Activated CD4-positive, alpha-beta T cell treated with anti-CD3 and anti-CD28 coated beads, Interleukin-2, amount 50 U/mL, for 48 hours (primary cell): Measurements from ENCODE around the gene SPSB4.

Experiments
- DNase-seq, 2 experiments: peaks; one replicate each; pipeline ENCODE4 v3.0.0-alpha.2; 2020

The SPSB4 gene

DNA sequence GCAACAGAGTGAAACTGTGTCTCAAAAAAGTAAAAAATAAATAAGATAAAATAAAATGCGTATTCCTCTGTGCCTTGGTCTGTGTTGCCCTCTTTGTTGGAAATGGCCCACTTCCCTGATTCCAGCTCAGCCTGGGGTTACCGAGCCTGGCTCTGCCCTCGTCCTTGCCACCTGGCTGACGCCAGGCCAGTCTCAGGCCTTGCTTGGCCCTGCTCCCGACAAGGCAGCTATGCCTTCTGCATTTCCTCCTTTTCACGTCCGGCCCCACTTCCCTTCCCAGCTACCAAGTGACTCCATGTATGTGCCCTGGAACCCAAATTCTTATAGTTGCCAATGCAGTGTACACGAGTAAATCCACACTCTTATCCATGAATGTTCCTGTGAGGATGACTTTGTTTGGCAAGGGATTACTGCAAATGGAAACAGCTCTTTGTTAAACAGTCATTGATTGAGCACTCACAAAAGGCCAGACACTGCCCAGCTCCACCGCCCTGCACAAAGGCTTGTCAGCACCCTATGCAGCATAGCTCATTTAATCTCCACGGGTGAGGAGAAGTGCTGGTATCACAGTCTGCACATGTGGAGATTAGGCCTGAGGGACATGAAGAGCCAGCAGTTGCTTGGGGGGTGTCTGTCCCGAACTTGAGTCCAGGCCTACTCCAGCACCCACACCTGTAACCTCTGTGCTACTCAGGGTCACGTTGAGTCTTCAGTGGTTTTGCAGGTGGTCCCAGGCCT lies 25.1 kb downstream of the SPSB4 start:
- DNase-seq: no peak

DNA sequence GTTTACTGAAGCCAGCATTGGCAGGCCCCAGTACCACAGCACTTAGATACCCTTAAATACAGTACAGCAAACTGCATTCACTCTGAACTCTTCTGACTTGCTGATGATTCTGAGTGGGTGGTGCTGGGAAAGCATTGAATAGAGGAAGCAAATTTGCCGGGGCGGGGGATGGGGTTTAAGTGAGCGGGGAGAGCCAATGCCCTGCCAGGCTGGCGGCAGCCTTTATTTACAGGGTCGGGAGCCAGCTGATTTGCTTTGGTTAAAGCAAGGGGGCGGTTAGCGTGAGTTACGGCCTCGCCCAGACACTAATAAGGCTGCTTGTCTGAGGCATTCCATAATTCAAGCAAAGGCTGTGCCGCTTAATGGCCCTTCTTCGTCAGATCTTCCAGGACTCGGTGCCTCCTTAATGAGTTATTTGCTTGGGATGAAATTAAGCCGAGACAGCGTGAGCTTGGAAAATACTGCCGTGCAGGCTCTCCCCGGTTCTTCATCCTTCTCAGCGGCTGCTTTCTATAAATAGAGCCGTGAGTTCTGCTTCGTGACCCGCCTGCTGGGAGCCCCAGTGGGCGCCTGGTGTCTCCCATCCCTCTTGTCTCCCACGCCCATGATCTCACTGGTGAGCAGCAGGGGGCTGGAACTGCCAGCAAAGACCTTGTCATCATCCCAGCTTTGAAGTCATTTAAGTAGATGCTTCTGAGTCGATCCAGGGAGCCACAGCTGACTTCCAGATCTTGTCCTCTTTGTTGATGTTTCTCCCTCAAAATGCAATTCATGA lies 25.8 kb downstream of the SPSB4 start:
- no peak for DNase-seq

DNA sequence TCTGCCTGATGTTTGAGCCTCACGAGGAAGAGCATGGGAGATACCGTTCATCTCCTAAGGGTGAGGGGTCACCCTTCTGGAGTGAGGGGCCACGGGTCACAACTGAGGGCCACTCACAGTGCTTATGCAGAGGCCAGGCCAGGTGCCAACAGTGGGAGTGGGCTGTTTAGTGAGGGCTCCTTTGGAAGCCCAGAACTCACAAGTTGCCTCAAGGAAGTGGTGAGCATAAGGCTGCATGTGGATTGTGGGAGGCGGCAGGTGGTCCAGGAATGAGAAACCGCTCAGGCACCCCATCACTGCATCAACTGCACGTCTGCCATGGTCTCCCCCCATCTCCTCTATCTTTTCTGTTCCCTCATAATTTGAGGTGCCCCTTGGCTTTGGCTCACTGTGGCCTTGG lies 26.5 kb downstream of the SPSB4 start:
- DNase-seq: no peak

DNA sequence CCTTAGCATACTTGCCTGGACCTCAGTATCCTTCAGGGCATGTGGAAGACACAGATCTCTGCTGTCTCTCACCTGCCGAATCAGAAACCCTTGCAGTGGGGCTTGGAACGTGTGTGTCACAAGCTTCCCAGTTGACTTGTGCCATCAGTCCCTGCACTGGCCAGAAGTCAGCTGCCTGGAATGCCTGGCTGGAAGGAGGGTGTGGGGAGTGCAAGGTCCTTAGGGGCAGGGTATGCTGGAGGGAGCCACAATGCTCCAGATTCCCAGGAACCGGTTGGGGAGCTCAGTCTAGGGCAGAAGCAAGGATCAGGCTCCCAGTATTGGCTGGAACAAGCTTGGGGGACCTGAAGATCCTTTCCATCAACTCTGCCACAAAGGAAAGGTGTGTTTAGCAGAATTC lies 27.1 kb downstream of the SPSB4 start:
- DNase-seq: no peak

DNA sequence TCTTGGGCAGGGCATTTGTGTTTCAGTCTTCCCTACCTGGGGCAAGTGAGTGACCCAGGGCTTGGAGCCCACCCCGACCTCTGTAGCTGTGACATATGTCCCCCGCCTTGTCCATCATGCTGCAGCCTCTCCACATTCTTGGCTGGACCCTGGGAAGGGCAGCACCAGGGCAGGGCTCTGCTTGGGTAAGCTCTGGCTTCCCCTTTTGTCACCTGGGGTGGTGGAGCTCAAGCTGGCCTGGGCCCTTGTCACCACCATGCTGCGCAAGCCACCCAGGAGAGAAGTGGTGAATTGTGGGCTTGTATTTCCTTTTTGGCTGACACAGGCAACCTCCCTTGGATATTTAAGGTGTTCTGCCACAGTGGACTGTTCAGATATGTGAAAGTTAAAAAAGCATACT lies 29.3 kb downstream of the SPSB4 start:
- no peak for DNase-seq

DNA sequence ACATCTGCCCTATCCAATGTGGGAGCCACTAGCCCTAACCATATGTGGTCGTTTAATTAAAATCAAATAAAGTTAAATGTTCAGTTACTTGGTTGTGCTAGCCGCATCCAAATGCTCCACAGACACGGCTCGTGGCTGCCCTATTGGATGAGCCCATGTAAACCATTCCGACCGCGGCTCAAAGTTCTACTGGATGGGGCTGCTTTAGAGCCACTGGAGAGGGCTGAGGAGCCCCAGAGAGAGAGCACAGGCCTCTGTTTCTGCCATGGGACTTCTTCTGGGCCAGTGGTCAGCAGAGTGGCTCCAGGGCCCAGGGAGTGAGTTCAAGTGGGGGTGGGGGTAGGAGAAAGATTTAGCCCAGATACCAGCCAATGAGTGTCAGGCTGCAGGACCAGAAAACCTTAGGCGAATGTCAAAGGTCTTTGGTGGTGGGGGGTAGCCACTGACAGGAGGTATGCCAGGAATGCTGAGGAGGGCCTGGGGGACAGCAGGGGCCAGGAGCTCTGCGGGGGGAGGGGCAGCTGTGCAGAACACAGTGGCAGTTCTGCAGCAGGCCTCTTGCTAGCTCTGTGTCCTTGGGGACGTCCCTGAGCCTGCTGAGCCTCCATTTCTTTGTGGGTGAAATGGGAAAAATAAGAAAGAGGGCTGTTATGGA lies 30.1 kb downstream of the SPSB4 start:
- DNase-seq: no peak

DNA sequence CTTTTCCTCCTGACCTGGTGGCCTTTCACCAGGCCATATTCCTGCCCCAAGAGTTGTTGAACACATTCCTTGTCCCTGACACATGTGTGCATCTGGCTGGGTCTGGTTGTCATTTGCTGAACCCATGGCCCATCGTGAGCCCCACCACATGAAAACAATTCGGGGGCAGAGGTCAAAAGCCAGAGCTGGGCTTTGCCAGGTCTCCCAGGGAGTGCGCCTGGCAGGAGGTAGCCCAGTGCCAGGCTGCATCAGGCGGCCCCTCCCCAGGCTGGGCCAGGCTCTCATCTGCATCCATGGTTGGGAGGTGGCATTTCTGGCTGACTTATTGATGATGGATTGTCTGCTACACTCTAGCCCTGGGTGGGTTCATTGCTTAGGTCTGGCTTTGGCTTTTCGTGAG lies 30.9 kb downstream of the SPSB4 start:
- no peak for DNase-seq

DNA sequence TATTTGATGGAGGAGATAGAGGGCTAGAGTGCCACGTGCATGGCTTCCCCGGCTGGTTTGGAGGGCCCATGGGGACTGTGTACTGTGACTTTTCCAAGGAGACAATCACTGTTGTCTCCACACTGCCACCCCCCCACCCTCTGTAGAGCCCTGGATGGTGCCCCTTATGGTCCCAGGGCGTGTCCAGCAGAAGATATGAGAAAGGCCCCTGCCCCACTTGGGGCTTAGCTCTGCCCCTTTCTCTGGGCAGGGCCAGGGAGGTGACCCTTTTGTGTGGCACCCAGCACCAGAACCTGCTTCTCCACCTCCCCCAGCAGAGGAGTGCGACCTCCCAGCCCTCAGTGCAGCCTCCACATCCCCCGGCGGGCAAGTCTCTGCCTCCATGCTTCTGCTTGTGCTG lies 32.1 kb downstream of the SPSB4 start:
- DNase-seq: no peak

DNA sequence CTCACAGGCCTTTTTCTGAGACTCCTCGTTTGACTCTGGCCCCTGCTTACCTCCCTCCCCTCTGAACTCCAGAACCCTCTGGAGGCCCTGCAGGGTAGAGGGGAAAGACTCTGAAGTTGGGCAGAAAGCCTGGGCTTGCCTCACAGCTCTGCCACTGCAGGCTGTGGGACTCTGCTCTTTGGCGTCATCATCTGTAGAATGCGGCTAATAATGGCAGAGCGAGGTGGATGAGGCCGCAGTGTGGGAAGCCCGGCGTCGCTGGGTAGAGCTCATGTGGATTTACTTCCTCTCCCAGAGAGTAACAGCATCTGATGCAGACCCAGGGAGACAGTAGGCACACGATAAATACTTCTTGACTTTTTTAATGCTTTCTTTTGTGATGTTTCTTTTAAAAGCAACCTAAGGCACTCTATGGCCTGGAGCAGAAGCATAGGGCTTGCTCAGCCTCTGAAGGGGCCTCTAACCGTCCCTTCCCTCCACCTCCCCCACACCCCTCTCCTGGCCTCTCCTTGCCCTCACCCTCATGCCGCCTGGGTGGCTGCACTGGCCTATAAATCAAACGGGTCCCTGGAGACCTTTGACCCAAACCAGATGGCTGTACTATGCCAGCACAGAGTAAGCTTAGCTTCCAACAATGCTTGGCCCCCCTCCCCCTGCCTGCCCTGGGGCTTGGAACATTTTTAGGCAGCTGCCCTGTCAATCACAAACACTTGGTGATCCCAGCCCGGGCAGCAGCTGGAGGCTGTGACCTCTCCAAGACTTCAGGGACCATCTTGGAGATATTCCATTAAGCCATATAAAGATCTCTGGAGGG lies 32.9 kb downstream of the SPSB4 start:
- DNase-seq: no peak

DNA sequence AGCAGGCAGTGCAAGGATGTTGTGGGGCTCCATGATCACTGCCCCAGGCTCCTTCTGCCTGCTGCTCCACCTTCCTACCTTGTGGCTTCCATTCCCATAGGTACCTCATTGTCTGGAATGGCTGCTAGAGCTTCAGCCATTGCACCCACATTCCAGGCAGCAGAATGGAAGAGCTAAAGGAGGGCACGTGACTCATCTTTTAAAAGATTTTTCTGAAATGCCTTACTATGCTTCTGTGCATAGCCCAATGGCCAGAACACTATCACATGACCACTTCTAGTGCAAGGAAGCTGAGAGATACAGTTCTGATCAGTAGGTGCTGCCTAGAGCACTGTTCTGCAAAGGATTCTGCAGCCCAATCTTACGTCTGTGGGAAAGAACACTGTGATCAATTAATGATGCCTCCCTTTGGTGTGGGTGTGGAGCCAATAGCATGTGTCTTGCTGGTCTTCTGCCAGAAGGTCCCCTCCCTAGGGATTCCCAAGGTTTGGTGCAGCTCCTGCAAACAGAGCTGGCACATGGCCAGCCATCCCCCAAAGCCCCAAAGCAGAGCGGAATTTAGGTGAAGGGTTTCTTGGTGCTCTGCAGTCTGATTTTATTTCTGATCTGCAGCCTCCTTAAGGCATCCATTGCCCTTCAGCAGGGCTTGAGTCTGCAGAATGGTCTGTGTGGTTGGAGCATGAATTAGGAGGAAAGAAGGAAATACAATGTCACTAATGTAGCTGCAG lies 34.4 kb downstream of the SPSB4 start:
- DNase-seq: no peak

DNA sequence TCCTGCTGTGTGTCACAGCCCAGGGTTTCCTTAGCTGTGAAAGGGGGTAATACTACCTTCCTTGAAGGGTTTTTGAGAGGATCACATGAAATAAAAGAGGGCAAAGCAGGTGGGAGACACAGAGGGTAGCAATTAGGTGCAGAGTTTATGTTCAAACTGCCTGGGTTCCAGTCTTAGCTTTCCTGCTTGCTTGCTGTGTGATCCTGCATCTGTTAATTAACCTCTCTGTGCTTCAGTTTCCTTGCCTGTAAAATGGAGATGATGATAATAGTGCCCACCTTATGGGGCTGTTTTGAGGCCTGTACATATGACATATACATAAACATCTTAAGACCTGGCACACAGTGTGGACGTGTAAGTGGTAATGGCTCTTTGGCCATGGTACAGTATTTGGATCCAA lies 35.0 kb downstream of the SPSB4 start:
- DNase-seq: no peak

DNA sequence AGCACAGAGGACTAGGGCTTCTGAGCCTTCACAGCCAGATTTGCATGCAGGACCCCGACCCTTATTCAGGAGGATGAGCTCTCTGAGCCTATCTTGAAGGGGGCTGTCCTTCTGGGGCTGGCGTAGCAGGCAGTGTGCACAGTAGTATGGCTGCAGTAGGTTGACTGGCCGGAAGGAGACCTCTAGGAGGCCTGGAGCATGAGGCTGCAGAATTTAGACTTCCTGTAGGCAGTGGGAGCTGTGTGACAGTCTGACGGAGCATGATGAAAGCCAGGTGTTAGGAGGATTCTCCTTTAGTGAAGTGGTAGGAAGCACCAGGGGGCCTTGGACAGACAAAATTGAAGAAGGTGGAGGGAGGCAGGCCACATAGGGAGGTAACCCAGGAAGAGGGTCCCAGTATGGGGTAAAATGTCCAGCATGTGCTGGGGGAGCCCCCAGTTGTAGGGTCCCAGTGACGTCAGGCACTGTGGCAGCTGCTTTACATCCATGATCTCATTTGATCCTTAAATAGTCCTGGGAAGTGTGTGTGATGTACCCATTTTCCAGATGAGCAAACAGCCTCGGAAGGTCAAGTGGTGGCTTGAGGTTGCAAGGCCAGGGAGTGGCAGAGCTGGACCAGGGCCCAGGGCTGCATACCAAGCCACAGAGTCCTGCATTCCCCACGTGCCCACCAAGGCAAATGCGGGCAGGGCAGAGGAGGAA lies 36.1 kb downstream of the SPSB4 start:
- DNase-seq: no peak

DNA sequence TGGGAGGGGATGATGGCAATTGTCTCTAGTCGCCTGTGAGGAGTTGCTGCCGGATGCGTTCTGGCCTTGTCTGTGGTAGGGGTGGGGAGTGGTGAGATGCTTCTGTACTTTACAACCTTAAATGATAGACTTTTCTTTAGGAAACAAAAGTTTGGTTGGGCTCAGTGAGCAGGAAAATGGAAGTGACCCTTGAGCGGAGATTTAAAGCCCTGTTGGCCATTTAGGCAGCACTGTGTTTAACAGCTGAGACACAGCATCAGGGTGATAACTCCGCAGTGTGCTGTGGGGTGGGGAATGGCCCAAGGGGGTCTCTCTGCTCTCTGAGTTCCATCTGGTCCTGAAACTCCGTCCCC lies 36.6 kb downstream of the SPSB4 start:
- no peak for DNase-seq

DNA sequence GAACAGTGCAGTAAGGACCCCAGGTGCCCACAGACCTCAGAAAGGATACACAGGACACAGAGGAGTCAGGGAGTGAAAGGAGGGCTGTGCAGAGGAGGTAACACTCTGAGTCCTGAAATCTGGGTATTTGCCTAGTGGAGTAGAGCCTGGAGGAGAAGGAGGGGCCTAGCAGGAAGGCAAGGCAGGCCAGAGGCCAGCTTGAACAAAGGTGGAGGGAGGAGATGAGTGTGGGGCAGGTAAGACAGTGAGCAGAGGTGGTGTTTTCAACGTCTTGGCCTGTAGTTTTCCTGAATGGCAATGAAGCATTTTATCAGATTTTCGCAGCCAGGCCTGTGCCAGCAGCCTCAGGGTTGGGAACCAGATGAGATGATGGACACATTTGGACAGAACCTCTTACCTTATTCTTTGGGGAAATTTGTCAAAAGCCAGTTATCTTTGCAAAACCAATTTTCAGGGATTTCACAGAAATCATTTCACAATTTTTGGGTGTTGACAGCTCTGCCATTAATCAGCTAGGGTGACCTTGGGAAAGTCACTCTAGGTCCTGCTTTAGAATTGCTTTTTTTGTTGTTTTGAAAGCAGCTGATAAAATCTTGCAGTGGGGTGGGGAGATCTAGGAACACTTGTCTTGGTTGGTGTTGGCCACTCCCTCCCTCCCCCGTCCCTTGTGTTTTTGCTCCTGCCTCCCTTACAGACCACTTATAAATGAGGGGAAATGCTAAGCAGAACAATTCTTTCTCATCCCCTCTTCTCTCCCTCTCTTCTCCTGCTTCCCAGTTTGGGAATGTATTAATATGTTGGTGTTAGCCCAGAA lies 38.4 kb downstream of the SPSB4 start:
- no peak for DNase-seq

DNA sequence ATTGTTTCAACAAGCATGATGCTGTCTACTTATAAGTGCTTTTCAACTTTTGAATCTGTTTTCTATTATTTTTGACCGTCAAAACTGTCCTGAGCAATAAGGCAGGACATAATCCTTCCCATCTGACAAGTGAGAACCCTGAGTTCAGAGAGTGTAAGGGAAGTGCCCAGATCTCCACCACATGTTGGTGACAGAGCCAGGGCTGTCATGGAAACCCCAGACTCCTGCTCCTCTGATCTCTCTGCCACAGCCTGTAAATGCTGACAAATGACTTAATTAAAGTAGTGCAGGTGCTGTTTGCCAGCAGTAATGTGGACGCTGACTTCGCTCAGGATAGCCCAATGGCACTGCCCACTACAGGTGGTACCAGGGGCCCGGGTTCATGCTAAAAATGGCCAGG lies 40.3 kb downstream of the SPSB4 start:
- no peak for DNase-seq

DNA sequence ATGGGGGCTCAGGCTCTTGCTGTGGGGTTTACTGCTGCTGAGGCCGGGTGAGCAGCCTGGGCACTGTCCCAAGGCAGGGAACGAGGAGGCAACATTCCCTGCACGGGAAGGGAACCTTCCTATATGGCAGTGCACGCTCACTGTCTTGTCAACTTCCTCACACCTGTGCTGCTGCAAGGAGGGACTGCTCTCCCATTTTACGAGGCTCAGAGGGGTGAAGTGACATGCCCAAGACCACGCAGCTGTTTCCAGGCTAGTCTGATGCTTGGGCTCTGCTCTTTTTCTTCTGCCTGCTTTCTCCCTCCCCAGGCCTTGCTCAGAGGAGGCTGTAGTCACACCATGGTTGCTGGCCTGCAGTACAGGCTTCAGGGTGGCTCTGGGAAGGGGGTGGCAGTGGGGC lies 41.5 kb downstream of the SPSB4 start:
- DNase-seq: no peak

DNA sequence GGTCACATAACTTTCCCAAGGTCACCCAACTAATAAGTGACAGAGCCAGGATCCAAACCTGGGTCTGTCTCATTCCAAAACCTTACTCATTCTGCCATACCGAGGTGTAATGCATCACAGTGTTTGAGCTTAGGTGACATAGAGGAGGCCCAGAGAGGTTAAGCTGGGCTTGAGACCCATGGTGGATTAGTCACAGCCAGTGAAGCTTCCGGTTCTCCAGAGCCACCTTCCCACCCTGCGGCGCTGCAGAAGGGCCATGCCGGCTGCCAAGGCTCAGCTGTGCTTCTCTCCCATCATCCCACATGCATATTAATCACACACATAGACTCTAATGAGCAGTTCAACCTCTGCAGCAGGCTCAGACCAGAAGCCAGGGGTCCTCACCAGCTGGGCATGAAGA lies 42.2 kb downstream of the SPSB4 start:
- no peak for DNase-seq

DNA sequence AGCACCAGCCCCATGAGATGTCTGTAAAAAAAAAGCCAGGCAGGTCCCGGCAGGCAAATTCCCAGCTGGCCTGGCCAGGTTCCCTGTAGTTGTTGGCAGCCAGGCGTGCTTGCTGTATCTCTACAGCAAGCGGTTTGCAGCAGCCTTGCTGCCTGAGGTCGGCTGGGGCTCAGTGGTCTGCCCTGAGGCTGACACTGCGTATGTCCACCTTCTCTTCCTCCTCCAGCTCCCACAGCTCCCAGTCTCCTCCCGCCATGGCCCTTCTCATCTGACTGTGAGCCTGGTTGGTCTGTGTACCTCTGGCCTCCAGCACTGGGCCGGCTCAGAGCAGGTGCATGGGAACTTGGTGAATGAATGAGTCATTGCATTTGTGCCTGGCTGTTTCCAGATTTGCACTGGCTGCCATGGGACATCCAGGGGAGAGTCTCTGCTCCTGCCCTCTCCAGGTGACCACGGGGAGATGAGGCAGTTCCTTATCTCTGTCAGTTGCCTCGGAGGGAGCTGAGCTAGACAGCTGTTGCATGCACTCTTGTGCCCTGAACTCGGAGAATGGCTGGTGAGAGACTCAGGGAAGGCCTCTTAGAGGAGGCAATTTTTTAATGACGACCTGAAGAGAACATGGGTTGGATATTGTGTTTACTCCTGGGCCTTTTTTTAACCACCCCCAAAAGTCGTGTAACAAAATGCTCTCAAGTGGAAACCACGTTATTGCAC lies 43.0 kb downstream of the SPSB4 start:
- no peak for DNase-seq

DNA sequence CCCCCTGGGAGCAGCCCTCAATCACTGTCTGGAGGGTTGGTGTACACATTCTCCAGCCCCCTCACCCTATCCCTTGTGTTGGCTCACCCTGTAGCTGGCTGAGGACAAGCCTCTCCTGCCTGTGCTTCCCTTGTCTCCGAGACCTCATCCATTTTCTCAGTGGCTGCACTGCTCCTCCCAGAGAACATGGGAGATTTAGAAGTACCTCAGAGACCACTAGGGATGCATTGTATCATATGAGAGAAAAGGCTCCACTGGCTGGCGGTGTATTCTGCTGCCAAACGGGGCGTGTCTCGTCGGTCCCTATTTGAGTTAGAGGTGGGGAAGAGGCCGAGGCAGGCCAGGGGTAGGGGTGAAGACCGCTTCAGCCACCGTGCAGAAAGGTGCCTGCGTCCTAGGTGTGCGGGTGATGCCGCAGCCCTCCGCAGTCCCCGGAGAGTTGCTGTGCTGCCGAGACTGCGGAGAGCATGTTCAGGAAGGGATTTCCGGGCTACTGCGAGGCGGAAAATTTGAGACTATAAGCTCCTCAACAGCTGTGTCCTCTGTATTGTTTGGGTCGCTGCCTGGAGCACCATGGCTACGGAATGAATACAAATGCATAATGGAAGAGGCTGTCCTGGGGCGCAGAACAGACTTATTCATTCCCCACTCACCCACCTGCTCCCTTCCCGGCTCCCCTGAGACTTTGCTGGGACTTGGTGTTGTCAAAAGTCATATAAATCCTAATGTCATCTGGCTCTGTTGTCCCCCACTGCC lies 43.8 kb downstream of the SPSB4 start:
- DNase-seq: no peak

DNA sequence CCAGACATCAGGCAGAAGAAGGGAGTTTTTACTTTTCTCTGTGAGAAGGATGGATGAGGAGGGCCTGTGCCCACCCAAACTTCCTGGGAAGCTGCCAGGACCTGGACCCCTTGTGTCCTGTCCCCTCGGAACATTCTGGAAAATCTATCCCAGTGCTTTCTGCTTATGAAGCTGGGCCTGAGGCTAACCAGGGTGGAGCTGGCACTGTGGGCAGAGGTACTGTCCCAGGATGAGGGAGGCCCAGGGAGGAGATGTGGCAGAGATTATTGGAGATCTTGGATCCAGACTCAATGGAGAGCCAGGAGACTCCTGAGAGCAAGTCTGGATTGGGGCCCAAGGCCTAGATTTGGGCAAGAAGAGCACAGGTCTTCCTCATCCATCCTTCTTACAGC lies 44.4 kb downstream of the SPSB4 start:
- DNase-seq: no peak
